ENCODE results near the gene COMMD10. TPM values are rescaled to one million over a fixed set of nuclear protein-coding genes. Genes with fewer than 3 reads are reported as not detected.

COMMD10 gene
- polyA plus RNA-seq, 1 donor from 2014 or later = 23.1 TPM

DNA sequence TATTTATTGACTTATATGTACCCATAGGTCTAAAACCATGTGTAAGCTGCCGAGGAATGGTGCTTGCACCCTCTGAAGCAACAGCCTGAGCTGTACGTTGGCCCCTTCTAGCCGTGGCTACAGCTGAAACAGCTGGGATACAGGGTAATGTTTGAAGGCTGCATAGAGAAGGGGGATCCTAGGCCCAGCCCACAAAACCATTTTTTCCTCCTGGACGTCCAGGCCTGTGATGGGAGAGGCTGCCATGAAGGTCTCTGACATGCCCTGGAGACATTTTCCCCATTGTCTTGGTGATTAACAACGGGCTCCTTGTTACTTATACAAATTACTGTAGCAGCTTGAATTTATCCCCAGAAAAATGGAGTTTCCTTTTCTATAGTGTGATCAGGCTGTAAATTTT is 244.7 kb downstream of the COMMD10 start:
- H3K27me3 ChIP-seq (ENCODE audit: insufficient read depth, low read depth, low read length) = no peaks in the 10 kb centered on the region
- H3K4me3 ChIP-seq (ENCODE audit: low read length) = no peak overlapping the region
- no peak overlapping the region for H2AFZ ChIP-seq (ENCODE audit: low read depth, low read length)
- H3K9me2 ChIP-seq (ENCODE audit: insufficient read depth, low read length) = no peaks in the 10 kb centered on the region
- no peak overlapping the region for H3K4me2 ChIP-seq (ENCODE audit: low read length)
- peaks cover 4% of the 10 kb centered on the region for H3K9me3 ChIP-seq (ENCODE audit: low read length)
- no peak overlapping the region for H3K9ac ChIP-seq (ENCODE audit: low read length)
- H3K79me2 ChIP-seq (replicated peaks; ENCODE audit: insufficient read depth, low read length) = no peaks in the 10 kb centered on the region
- TF ChIP-seq, protein P1, sequence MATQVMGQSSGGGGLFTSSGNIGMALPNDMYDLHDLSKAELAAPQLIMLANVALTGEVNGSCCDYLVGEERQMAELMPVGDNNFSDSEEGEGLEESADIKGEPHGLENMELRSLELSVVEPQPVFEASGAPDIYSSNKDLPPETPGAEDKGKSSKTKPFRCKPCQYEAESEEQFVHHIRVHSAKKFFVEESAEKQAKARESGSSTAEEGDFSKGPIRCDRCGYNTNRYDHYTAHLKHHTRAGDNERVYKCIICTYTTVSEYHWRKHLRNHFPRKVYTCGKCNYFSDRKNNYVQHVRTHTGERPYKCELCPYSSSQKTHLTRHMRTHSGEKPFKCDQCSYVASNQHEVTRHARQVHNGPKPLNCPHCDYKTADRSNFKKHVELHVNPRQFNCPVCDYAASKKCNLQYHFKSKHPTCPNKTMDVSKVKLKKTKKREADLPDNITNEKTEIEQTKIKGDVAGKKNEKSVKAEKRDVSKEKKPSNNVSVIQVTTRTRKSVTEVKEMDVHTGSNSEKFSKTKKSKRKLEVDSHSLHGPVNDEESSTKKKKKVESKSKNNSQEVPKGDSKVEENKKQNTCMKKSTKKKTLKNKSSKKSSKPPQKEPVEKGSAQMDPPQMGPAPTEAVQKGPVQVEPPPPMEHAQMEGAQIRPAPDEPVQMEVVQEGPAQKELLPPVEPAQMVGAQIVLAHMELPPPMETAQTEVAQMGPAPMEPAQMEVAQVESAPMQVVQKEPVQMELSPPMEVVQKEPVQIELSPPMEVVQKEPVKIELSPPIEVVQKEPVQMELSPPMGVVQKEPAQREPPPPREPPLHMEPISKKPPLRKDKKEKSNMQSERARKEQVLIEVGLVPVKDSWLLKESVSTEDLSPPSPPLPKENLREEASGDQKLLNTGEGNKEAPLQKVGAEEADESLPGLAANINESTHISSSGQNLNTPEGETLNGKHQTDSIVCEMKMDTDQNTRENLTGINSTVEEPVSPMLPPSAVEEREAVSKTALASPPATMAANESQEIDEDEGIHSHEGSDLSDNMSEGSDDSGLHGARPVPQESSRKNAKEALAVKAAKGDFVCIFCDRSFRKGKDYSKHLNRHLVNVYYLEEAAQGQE (IDR thresholded peaks at IDR 0.05; ENCODE audit: borderline replicate concordance) = no peak
- TF ChIP-seq TAF1 (IDR thresholded peaks at IDR 0.05; ENCODE audit: low read depth) = no peak
- no peak for TF ChIP-seq POLR2AphosphoS5 (IDR thresholded peaks at IDR 0.05)
- TF ChIP-seq MXI1 (conservative IDR thresholded peaks at IDR 0.05; ENCODE audit: poor library complexity, severe bottlenecking) = no peak
- TF ChIP-seq RAD21 (conservative IDR thresholded peaks at IDR 0.05) = no peak
- TF ChIP-seq SMC3 (conservative IDR thresholded peaks at IDR 0.05; ENCODE audit: poor library complexity) = no peak
- TF ChIP-seq, protein P2, sequence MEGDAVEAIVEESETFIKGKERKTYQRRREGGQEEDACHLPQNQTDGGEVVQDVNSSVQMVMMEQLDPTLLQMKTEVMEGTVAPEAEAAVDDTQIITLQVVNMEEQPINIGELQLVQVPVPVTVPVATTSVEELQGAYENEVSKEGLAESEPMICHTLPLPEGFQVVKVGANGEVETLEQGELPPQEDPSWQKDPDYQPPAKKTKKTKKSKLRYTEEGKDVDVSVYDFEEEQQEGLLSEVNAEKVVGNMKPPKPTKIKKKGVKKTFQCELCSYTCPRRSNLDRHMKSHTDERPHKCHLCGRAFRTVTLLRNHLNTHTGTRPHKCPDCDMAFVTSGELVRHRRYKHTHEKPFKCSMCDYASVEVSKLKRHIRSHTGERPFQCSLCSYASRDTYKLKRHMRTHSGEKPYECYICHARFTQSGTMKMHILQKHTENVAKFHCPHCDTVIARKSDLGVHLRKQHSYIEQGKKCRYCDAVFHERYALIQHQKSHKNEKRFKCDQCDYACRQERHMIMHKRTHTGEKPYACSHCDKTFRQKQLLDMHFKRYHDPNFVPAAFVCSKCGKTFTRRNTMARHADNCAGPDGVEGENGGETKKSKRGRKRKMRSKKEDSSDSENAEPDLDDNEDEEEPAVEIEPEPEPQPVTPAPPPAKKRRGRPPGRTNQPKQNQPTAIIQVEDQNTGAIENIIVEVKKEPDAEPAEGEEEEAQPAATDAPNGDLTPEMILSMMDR (IDR thresholded peaks at IDR 0.05; ENCODE audit: poor library complexity, severe bottlenecking) = no peak
- TF ChIP-seq EP300 (conservative IDR thresholded peaks at IDR 0.05; ENCODE audit: poor library complexity, severe bottlenecking) = no peak
- TF ChIP-seq EZH2 (IDR thresholded peaks at IDR 0.05; ENCODE audit: borderline replicate concordance, insufficient read depth, low read length, poor library complexity, severe bottlenecking) = no peak
- H4K20me1 ChIP-seq (ENCODE audit: insufficient read depth) = no peaks in the 10 kb centered on the region
- H3K36me3 ChIP-seq (ENCODE audit: insufficient read depth, low read length) = no peaks in the 10 kb centered on the region
- H3K27ac ChIP-seq (ENCODE audit: low read length) = no peak overlapping the region
- no peaks in the 10 kb centered on the region for H3F3A ChIP-seq (ENCODE audit: insufficient read depth, low read length, poor library complexity, severe bottlenecking)

DNA sequence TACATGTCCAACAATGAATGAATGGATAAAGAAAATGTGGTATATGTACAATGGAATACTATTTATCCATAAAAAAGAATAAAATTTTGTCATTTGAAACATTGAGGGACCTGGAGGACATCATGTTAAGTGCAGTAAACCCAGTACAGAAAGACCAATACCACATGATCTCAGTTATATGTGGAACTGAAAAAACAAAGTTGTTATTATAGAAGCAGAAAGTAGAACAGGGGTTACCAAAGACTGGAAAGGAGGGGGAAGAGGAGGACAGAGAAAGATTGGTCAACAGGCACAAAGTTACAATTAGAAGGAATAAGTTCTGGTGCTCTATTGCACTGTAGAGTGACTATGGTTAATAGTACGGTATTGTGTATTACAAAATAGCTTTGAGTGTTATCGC is 256.0 kb downstream of the COMMD10 start:
- TF ChIP-seq, protein P2 (IDR thresholded peaks at IDR 0.05; ENCODE audit: poor library complexity, severe bottlenecking) = no peak
- TF ChIP-seq TAF1 (IDR thresholded peaks at IDR 0.05; ENCODE audit: low read depth) = no peak
- no peak for TF ChIP-seq EP300 (conservative IDR thresholded peaks at IDR 0.05; ENCODE audit: poor library complexity, severe bottlenecking)
- TF ChIP-seq SMC3 (conservative IDR thresholded peaks at IDR 0.05; ENCODE audit: poor library complexity) = no peak
- TF ChIP-seq, protein P1 (IDR thresholded peaks at IDR 0.05; ENCODE audit: borderline replicate concordance) = no peak
- no peak for TF ChIP-seq POLR2AphosphoS5 (IDR thresholded peaks at IDR 0.05)
- Histone ChIP-seq H4K20me1 (ENCODE audit: insufficient read depth) (no peaks in the 10 kb centered on the region), H3K4me3 (ENCODE audit: low read length) (no peak overlapping the region), H3K36me3 (ENCODE audit: insufficient read depth, low read length) (no peaks in the 10 kb centered on the region), H3K27ac (ENCODE audit: low read length) (no peak overlapping the region), H3K79me2 (replicated peaks; ENCODE audit: insufficient read depth, low read length) (no peaks in the 10 kb centered on the region), H3K4me2 (ENCODE audit: low read length) (no peak overlapping the region), H3K9me3 (ENCODE audit: low read length) (no peaks in the 10 kb centered on the region), H3F3A (ENCODE audit: insufficient read depth, low read length, poor library complexity, severe bottlenecking) (no peaks in the 10 kb centered on the region), H2AFZ (ENCODE audit: low read depth, low read length) (no peak overlapping the region), H3K27me3 (ENCODE audit: insufficient read depth, low read depth, low read length) (no peaks in the 10 kb centered on the region), H3K9me2 (ENCODE audit: insufficient read depth, low read length) (no peaks in the 10 kb centered on the region), H3K9ac (ENCODE audit: low read length) (no peak overlapping the region)

All from neural cell (in vitro differentiated cells).